Adrenal gland (tissue), 12 donors: ENCODE measurements around the gene PROSER2. TPM values are rescaled to one million over a fixed set of nuclear protein-coding genes. Genes with fewer than 3 reads are reported as not detected.
"Not testable (repeated sequence)": the region's sequence is repeated elsewhere in the genome, so short reads cannot be mapped to it uniquely, and the experiment has no call there.

ENCODE experiments used
- DNase-seq, 7 donors: peaks; one replicate each; pipeline ENCODE4 v3.0.0-alpha.2; 2019 to 2020
- H3K27ac ChIP-seq, 5 donors: fragments of 200-600 bp; sonication (generic) in 4 of 5; 1 replicate in 3 of 5; 2 replicates in 2 of 5; pipeline versions ENCODE4 v1.5.1 to v1.8.0; 2016 to 2020; ENCODE audit warnings: mild to moderate bottlenecking in 1 of 5
- H3K27me3 ChIP-seq: fragments of 200-600 bp; 2 replicates; pipeline ENCODE4 v1.8.0; 2021
- H3K36me3 ChIP-seq, 2 donors: fragments of 200-600 bp; replicated peaks in 1 of 2; 1 replicate in 1 of 2; 2 replicates in 1 of 2; pipeline versions ENCODE4 v1.5.1 to v1.8.0; 2018 to 2022
- H3K4me1 ChIP-seq, 2 donors: fragments of 200-600 bp; replicated peaks in 1 of 2; 1 replicate in 1 of 2; 2 replicates in 1 of 2; pipeline versions ENCODE4 v1.5.1 to v1.8.0; 2018 to 2021
- H3K4me3 ChIP-seq, 4 donors: fragments of 200-600 bp; sonication (generic) in 3 of 4; one replicate each; pipeline ENCODE4 v1.5.1; 2016 to 2018
- H3K9me3 ChIP-seq, 3 donors: fragments of 200-600 bp; sonication (generic) in 1 of 3; replicated peaks in 1 of 3; 1 replicate in 2 of 3; 2 replicates in 1 of 3; pipeline versions ENCODE4 v1.5.1 to v1.8.0; 2016 to 2021
- CTCF ChIP-seq, 6 experiments: fragments of 450-650 bp in 4 of 6; fragments of 200-600 bp in 2 of 6; sonication (generic) in 1 of 6; IDR thresholded peaks; 1 replicate in 5 of 6; 2 replicates in 1 of 6; pipeline versions ENCODE4 v1.5.1 to v1.8.0; 2016 to 2021; ENCODE audit warnings: antibody characterized with exemption in 6 of 6, mild to moderate bottlenecking in 2 of 6, moderate library complexity in 1 of 6
- POLR2A ChIP-seq, 2 donors: fragments of 450-650 bp; IDR thresholded peaks; one replicate each; pipeline ENCODE4 v1.6.1; 2017; ENCODE audit warnings: antibody characterized with exemption in 2 of 2, mild to moderate bottlenecking in 2 of 2, moderate library complexity in 1 of 2
- WGBS, 4 donors: extraction: QIAGEN DNeasy Blood & Tissue Kit in 2 of 4; methylation state at CpG; one replicate each; pipeline versions ENCODE4 v1.1.5 to v1.1.7; 2013 to 2017; 5-methylcytosine and 5-hydroxymethylcytosine counted together
- intact Hi-C, 2 donors: fragments of 100-400 bp; cut with DNase I; formaldehyde crosslinking; loops; one replicate each; pipeline versions ENCODE4 v1.14.1 to v1.15.0; 2022 to 2023
- polyA plus RNA-seq, 3 donors: library from polyadenylated mRNA; stranded (reverse); fragments of 200-250 nt in 2 of 3; fragments of 350-450 nt in 1 of 3; fragmentation: Illumina TruSeq in 1 of 3; extraction: RNeasy Lipid Tissue Mini Kit (QIAGEN cat#74804) in 1 of 3; gene quantifications; one replicate each; pipeline ENCODE4 v1.2.3, GENCODE V29; 2013 to 2014
- total RNA-seq, 9 donors: library from RNA; depleted of rRNA in 4 of 9; stranded (reverse); fragments of >200 nt in 4 of 9; fragments of 120-200 nt in 1 of 9; fragmentation: NEBNext Ultra II Directional in 1 of 9; extraction: Animal tissue kit (Norgen Biotek cat#: 25700) in 1 of 9; gene quantifications; one replicate each; pipeline versions ENCODE4 v1.1.0 to v1.2.4, GENCODE V29; 2013 to 2023
- donor health status: healthy with polysubstance abuse.
- donor health status: Bipolar disorder and iron deficiency.
- donor health status: DM: yes; HTN: yes; CAD: no.
- donor health status: DM: no; HTN: no; CAD: no.
- donor health status: DM: no; HTN: no; CAD: no.
- donor health status: DM: yes; HTN: yes; CAD: no.

PROSER2 gene
- total and polyA plus RNA-seq, 12 donors = 0.33 to 16.6 (median 2.3) TPM

- Histone ChIP-seq H3K4me3 (no peak overlapping the region), H3K27ac (no peak overlapping the region), H3K36me3 (no peaks in the 10 kb centered on the region), H3K9me3 (no peaks in the 10 kb centered on the region), H3K4me1 (no peaks in the 10 kb centered on the region), H3K27me3 (no peaks in the 10 kb centered on the region)
- DNase-seq = peak in 2 of 7 donors; percentile 13 to 27
- intact Hi-C loops = no loop called here
- 65 to 79% (median 72%) methylated on average over 7 to 8 of the region's 8 CpGs for WGBS, 4 donors
- TF ChIP-seq POLR2A (IDR thresholded peaks at IDR 0.05) (no peak), CTCF (IDR thresholded peaks at IDR 0.05) (no peak)
Observed at GRCh38 chr10:11849911-11850310, 26.8 kb downstream of the PROSER2 start.

- no peak for DNase-seq
- H3K9me3 ChIP-seq = no peaks in the 10 kb centered on the region
- intact Hi-C loops = no loop called here
- no peaks in the 10 kb centered on the region for H3K4me1 ChIP-seq
- no peaks in the 10 kb centered on the region for H3K36me3 ChIP-seq
- no peaks in the 10 kb centered on the region for H3K27me3 ChIP-seq
- H3K27ac ChIP-seq = no peak overlapping the region
- WGBS, 4 donors = 81 to 87% (median 85%) methylated on average over 9 to 13 of the region's 13 CpGs
- TF ChIP-seq POLR2A (IDR thresholded peaks at IDR 0.05) (no peak), CTCF (IDR thresholded peaks at IDR 0.05) (no peak)
- H3K4me3 ChIP-seq = no peak overlapping the region
Observed at GRCh38 chr10:11851910-11852309, 28.8 kb downstream of the PROSER2 start.

GRCh38 chr10:11852637-11853036 lies 29.5 kb downstream of the PROSER2 start:
- WGBS, 4 donors = 92 to 96% (median 93%) methylated on average over 8 to 13 of the region's 13 CpGs
- H3K4me3 ChIP-seq, DNase-seq, H3K9me3 ChIP-seq, H3K27me3 ChIP-seq, H3K4me1 ChIP-seq, H3K36me3 ChIP-seq, H3K27ac ChIP-seq, intact Hi-C loops: not testable (repeated sequence)

- Histone ChIP-seq H3K9me3 (no peaks in the 10 kb centered on the region), H3K4me3 (no peak overlapping the region), H3K27ac (no peak overlapping the region), H3K27me3 (no peaks in the 10 kb centered on the region), H3K36me3 (no peaks in the 10 kb centered on the region), H3K4me1 (no peaks in the 10 kb centered on the region)
- intact Hi-C loops = no loop called here
- 89 to 94% (median 91%) methylated on average over 11 of the region's 11 CpGs for whole genome bisulfite sequencing, 4 donors
- no peak for TF ChIP-seq POLR2A (IDR thresholded peaks at IDR 0.05)
- TF ChIP-seq CTCF (IDR thresholded peaks at IDR 0.05) = no peak
- DNase-seq = no peak
Observed at GRCh38 chr10:11853468-11853867, 30.3 kb downstream of the PROSER2 start.

DNA sequence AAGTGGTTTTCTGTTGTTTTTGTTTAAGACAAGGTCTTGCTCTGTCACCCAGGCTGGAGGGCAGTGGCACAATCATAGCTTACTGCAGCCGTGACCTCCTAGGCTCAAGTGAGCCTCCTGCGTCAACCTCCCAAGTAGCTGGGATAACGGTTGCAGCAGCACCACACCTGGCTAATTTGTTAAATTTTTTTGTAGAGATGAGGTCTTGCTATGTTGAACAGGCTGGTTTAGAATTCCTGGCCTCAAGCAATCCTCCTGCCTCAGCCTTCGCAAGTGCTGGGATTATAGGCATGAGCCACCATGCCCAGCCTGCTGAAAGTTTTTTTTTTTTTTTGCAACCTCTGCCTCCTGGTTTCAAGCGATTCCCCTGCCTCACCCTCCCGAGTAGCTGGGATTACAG lies 31.1 kb downstream of the PROSER2 start:
- no peak for DNase-seq
- H3K9me3 ChIP-seq = no peaks in the 10 kb centered on the region
- 91 to 94% (median 93%) methylated on average over 6 of the region's 6 CpGs for WGBS, 4 donors
- H3K4me1 ChIP-seq = no peaks in the 10 kb centered on the region
- H3K36me3 ChIP-seq = no peaks in the 10 kb centered on the region
- no peak overlapping the region for H3K4me3 ChIP-seq
- no peak for TF ChIP-seq POLR2A (IDR thresholded peaks at IDR 0.05)
- H3K27me3 ChIP-seq = no peaks in the 10 kb centered on the region
- H3K27ac ChIP-seq = no peak overlapping the region
- intact Hi-C loops = no loop called here
